ENCODE results near the gene ASRGL1.

DNA sequence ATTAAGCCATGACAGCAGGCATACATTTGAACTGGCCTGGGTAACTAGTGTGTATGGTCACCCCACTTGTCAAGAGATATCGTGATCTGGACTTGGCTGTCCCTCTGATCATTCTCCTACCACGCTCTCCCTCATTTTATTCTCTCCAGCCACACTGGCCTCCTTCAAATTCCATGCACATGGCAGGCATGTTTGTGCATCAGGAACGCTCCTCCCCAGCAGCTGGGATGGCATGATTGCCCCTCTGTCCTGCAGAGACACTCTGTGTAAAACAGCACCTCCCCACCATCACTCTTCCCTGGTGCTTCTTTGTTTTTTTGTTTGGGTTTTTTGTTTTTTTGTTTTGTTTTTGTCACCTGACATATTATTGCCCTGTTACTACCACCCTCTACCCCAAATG, 50.1 kb downstream of the ASRGL1 start:
- TF ChIP-seq, protein P1, sequence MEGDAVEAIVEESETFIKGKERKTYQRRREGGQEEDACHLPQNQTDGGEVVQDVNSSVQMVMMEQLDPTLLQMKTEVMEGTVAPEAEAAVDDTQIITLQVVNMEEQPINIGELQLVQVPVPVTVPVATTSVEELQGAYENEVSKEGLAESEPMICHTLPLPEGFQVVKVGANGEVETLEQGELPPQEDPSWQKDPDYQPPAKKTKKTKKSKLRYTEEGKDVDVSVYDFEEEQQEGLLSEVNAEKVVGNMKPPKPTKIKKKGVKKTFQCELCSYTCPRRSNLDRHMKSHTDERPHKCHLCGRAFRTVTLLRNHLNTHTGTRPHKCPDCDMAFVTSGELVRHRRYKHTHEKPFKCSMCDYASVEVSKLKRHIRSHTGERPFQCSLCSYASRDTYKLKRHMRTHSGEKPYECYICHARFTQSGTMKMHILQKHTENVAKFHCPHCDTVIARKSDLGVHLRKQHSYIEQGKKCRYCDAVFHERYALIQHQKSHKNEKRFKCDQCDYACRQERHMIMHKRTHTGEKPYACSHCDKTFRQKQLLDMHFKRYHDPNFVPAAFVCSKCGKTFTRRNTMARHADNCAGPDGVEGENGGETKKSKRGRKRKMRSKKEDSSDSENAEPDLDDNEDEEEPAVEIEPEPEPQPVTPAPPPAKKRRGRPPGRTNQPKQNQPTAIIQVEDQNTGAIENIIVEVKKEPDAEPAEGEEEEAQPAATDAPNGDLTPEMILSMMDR (IDR thresholded peaks at IDR 0.05): no peak
- no peak for TF ChIP-seq EP300 (IDR thresholded peaks at IDR 0.05)
- TF ChIP-seq POLR2AphosphoS5 (IDR thresholded peaks at IDR 0.05): no peak

Measured in esophagus muscularis mucosa (tissue), 4 donors.